ENCODE results near the gene CD22. TPM values are rescaled to one million over a fixed set of nuclear protein-coding genes. Genes with fewer than 3 reads are reported as not detected.

The CD22 gene
- total and polyA plus RNA-seq, 2 of the 4 experiments (the other 2 are of a cell fraction): 0.18 to 0.22 TPM

DNA sequence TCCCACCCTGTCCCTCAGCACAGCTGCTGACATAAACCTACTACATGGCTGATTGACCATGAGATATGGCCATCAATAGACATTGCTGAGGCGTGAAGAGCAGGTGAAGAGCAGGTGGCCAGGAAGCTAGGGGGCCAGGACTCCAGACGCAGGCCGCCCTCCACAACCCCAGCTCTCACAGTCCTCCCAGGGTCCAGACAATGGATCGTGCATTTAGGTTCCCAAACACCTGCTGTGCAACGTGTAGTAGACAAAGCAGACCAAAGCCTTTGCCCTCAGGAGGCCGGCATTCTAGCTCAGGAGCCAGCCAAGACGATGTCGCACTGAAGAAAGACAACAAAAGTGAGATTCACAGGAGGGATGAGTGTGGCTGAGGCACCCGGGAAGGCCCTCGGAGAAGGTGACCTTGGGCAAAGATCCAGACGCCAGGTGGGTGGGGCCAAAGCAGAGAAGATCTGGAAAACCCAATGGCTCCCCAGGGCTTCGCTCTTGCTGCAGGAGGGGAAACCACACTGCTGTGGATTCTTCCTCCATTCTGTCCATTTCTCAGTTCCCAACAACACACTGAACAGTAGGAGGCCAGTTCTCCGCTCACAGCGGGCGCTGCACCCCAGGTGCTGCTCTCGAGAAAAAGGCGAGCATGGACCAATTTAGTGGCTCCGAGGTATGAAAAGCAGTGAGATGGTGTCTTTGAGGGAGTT, 20.1 kb downstream of the CD22 start:
- no peak overlapping the region for H4K91ac ChIP-seq (ENCODE audit: insufficient read depth, low read depth, low read length)
- no peak overlapping the region for H2BK20ac ChIP-seq (ENCODE audit: low read depth, low read length)
- no peak overlapping the region for H2AFZ ChIP-seq (replicated peaks; ENCODE audit: low read length, poor library complexity)
- no peak overlapping the region for H2BK120ac ChIP-seq (ENCODE audit: low read depth, low read length)
- H4K5ac ChIP-seq (ENCODE audit: low read depth, low read length): no peak overlapping the region
- H2AK9ac ChIP-seq (replicated peaks; ENCODE audit: low read depth, low read length, poor library complexity): no peak overlapping the region
- H2BK5ac ChIP-seq (ENCODE audit: low read depth, low read length, poor library complexity, severe bottlenecking): no peak overlapping the region
- DNase-seq (no peak), ATAC-seq (ENCODE audit: low read depth) (no peak)
- H3K79me1 ChIP-seq (ENCODE audit: low read depth in 1 of 2, low read length in 2 of 2): no peaks in the 10 kb centered on the region
- no peak overlapping the region for H4K8ac ChIP-seq (ENCODE audit: low read depth in 2 of 2, low read length in 2 of 2)
- no peak overlapping the region for H3K56ac ChIP-seq (ENCODE audit: extremely low read depth, insufficient read depth, low read length)
- no peak overlapping the region for H3K4ac ChIP-seq (ENCODE audit: low read depth, low read length)
- intact Hi-C loops (cut with micrococcal nuclease) (no loop called here), dilution Hi-C loops (cut with HindIII; ENCODE audit: low sequenced_read_pairs, unreplicated experiment) (no loop called here), in situ Hi-C loops (cut with MboI; ENCODE audit: low sequenced_read_pairs) (loop anchor here (25.0 kb wide), 1 partner anchor 238 kb away; the partner anchor contains the start of gene PMIS2)
- POLR2A ChIA-PET (ENCODE audit: unreplicated experiment): no interaction called here
- H3K36me3 ChIP-seq (ENCODE audit: control insufficient read depth, insufficient read depth, low read length): no peaks in the 10 kb centered on the region
- no peak for TF ChIP-seq CEBPB (IDR thresholded peaks at IDR 0.05; ENCODE audit: low read depth, low read length)
- no peak for TF ChIP-seq BHLHE40 (IDR thresholded peaks at IDR 0.05; ENCODE audit: low read depth, low read length)
- TF ChIP-seq RFX5 (IDR thresholded peaks at IDR 0.05; ENCODE audit: low read depth, low read length): no peak
- no peak for TF ChIP-seq FOS (IDR thresholded peaks at IDR 0.05; ENCODE audit: low read depth, low read length)
- TF ChIP-seq CHD1 (IDR thresholded peaks at IDR 0.05; ENCODE audit: low read depth, low read length): no peak
- TF ChIP-seq, protein P1, sequence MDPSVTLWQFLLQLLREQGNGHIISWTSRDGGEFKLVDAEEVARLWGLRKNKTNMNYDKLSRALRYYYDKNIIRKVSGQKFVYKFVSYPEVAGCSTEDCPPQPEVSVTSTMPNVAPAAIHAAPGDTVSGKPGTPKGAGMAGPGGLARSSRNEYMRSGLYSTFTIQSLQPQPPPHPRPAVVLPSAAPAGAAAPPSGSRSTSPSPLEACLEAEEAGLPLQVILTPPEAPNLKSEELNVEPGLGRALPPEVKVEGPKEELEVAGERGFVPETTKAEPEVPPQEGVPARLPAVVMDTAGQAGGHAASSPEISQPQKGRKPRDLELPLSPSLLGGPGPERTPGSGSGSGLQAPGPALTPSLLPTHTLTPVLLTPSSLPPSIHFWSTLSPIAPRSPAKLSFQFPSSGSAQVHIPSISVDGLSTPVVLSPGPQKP (IDR thresholded peaks at IDR 0.05; ENCODE audit: borderline replicate concordance, low read depth, low read length): no peak
- TF ChIP-seq MXI1 (IDR thresholded peaks at IDR 0.05; ENCODE audit: borderline replicate concordance, low read depth, low read length): no peak
- no peak for TF ChIP-seq RCOR1 (IDR thresholded peaks at IDR 0.05; ENCODE audit: insufficient replicate concordance, low read length)
- TF ChIP-seq RAD21 (IDR thresholded peaks at IDR 0.05; ENCODE audit: low read length): no peak
- TF ChIP-seq POLR2A (IDR thresholded peaks at IDR 0.05; ENCODE audit: low read depth, low read length): no peak
- no peak overlapping the region for H3K23ac ChIP-seq (ENCODE audit: low read depth, low read length)
- BruUV-seq (replicated peaks): no TSS peak
- no peak overlapping the region for H3K14ac ChIP-seq (replicated peaks; ENCODE audit: low read depth, low read length)
- no peak overlapping the region for H3K4me3 ChIP-seq (ENCODE audit: insufficient read depth, low read depth, low read length)
- H3K9ac ChIP-seq (ENCODE audit: low read depth, low read length): no peak overlapping the region
- CTCF ChIA-PET: interaction anchor here (1.0 kb wide), 1 partner anchor 119 kb away, joined by 3 read pairs; no protein-coding TSS in a partner anchor
- H3K27ac ChIP-seq (ENCODE audit: insufficient read depth, low read length): no peak overlapping the region
- H2AK5ac ChIP-seq (ENCODE audit: low read depth, low read length): no peak overlapping the region
- peaks cover 13% of the 10 kb centered on the region for H3K27me3 ChIP-seq (ENCODE audit: control insufficient read depth, insufficient read depth, low read length)
- H3K9me3 ChIP-seq (ENCODE audit: control insufficient read depth, insufficient read depth, low read length): no peaks in the 10 kb centered on the region
- 81% methylated on average over 10 of the region's 18 CpGs; no CpG with 5 or more reads in 1 of the 2 experiments for whole genome bisulfite sequencing, 2 experiments (ENCODE audit: extremely low coverage in 2 of 2, insufficient read length in 1 of 2)
- H2BK15ac ChIP-seq (ENCODE audit: low read depth, low read length): no peak overlapping the region
- H4K20me1 ChIP-seq (ENCODE audit: insufficient read depth, low read length): no peaks in the 10 kb centered on the region
- no peaks in the 10 kb centered on the region for H3K4me1 ChIP-seq (ENCODE audit: control insufficient read depth, insufficient read depth, low read length)
- no peak overlapping the region for H3K4me2 ChIP-seq (ENCODE audit: low read depth, low read length)
- no peaks in the 10 kb centered on the region for H3K9me1 ChIP-seq (ENCODE audit: insufficient read depth, low read length)
- no peak overlapping the region for H3K18ac ChIP-seq (ENCODE audit: low read depth, low read length)

Data from IMR-90 (cell line).